GM06990 (cell line): ENCODE data around the gene TTPAL.

Experiments used
- DNase-seq: peaks from one replicate; pipeline ENCODE4 v3.0.0-alpha.2; 2011; ENCODE audit not compliant: insufficient read length; ENCODE audit errors: extremely low read depth
- H3K27me3 ChIP-seq: replicated peaks from 2 replicates; pipeline ENCODE4 v1.6.0; 2011; ENCODE audit warnings: low read length; ENCODE audit not compliant: control insufficient read depth, insufficient read depth
- H3K36me3 ChIP-seq: 2 replicates; pipeline ENCODE4 v1.5.1; 2011; ENCODE audit warnings: low read length; ENCODE audit not compliant: control insufficient read depth, insufficient read depth
- H3K4me3 ChIP-seq: replicated peaks from 2 replicates; pipeline ENCODE4 v1.5.1; 2011; ENCODE audit warnings: low read depth, mild to moderate bottlenecking, control low read depth, low read length
- TF ChIP-seq, protein P1 (sequence below): IDR thresholded peaks from 2 replicates; pipeline ENCODE4 v1.5.1; 2011; ENCODE audit warnings: low read length, control low read depth, mild to moderate bottlenecking, inconsistent platforms; ENCODE audit not compliant: insufficient read depth, poor library complexity, severe bottlenecking

TTPAL gene

GRCh38 chr20:44432618-44433577, 42.8 kb upstream of the TTPAL start:
- DNase-seq, result no peak
- H3K4me3 ChIP-seq, result no peak overlapping the region
- no peaks in the 10 kb centered on the region for H3K36me3 ChIP-seq
- H3K27me3 ChIP-seq, result peaks cover 2% of the 10 kb centered on the region
- TF ChIP-seq, protein P1, sequence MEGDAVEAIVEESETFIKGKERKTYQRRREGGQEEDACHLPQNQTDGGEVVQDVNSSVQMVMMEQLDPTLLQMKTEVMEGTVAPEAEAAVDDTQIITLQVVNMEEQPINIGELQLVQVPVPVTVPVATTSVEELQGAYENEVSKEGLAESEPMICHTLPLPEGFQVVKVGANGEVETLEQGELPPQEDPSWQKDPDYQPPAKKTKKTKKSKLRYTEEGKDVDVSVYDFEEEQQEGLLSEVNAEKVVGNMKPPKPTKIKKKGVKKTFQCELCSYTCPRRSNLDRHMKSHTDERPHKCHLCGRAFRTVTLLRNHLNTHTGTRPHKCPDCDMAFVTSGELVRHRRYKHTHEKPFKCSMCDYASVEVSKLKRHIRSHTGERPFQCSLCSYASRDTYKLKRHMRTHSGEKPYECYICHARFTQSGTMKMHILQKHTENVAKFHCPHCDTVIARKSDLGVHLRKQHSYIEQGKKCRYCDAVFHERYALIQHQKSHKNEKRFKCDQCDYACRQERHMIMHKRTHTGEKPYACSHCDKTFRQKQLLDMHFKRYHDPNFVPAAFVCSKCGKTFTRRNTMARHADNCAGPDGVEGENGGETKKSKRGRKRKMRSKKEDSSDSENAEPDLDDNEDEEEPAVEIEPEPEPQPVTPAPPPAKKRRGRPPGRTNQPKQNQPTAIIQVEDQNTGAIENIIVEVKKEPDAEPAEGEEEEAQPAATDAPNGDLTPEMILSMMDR, result no peak

DNA sequence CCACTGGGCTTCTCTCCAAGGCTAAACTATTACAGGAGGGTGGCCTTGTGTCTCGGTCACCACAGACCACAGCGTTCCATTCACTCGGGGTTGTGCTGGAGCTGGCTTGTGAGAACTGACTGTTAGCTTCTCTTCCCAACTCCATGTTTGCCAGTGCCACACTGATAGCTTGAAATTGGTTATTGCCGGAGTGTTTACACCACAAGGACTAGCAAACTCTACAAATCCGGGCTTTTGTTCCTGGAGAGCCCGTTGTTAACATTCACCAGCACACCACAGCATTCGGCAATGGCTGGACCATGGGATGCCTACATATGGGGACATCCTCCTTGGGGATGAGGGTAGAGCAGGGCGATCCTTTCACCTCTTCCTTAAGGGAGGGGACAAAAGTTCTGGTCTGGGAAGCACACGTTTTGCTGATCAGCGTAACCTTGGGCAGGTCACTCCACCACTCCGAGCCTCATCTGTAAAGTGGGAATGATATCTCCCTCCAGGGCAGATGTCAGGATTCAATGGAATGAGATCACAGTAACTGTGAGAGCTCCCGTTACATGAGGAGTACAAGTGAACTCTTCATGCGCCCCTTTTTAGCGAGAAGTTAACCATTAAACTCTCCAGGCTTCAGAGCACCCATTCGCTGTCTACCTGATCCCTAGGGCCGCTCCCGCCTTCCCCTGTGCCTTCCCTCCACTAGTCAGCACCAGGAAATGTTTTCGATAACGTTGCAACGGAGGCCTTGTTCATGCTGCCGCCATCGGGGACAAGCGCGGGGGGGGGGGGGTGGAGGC, 41.7 kb upstream of the TTPAL start:
- DNase-seq, result no peak
- Histone ChIP-seq H3K36me3 (no peaks in the 10 kb centered on the region), H3K27me3 (peaks cover 2% of the 10 kb centered on the region), H3K4me3 (no peak overlapping the region)
- TF ChIP-seq, protein P1, result no peak

DNA sequence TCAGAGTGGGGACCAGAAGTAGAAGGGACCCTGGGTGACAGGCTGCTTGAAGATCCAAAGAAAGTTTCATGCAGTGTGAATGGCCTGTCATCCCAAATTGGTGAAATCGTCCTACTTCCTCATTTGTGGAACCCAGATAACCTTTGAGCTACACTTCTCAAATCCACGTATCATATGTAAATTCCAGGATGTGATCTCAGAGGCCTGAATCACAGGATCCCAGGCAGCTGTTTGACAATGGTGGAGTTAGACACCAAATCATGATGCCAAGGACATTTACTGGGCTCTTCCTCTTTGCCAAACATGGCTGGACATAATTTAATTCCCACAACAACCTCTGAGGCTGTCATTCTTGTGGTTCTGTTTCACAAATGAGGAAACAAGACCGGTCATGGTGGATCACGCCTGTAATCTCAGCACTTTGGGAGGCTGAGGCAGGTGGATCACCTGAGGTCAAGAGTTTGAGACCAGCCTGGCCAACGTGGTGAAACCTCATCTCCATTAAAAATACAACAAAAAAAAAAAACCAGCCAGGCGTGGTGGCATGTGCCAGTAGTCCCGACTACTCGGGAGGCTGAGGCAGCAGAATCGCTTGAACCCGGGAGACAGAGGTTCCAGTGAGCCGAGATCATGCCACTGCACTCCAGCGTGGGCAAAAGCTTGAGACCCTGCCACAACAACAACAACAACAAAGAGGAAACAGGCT, 39.9 kb upstream of the TTPAL start:
- TF ChIP-seq, protein P1, result no peak
- no peak for DNase-seq
- Histone ChIP-seq H3K4me3 (no peak overlapping the region), H3K36me3 (no peaks in the 10 kb centered on the region), H3K27me3 (peaks cover 2% of the 10 kb centered on the region)

DNA sequence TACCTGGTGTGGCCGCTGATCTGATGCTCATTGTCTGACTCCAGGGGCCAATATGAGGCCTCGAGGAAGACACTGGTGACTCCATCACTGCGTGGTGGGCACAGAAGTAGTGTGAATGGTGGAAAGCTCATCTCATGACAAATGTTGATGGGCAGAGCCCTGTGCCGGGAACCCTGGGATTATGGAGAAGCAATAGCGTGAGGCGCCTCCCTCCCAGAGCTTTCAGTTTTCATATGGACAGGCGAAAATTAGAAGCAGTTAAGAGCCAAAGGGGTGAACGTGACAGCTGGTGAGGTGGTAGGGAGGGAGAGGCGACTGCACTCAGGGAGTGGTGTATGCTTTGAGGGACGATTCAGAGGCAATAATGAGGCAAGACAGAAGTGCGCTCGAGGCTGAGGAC, 39.3 kb upstream of the TTPAL start:
- peaks cover 2% of the 10 kb centered on the region for H3K27me3 ChIP-seq
- H3K4me3 ChIP-seq, result no peak overlapping the region
- no peaks in the 10 kb centered on the region for H3K36me3 ChIP-seq
- no peak for DNase-seq
- TF ChIP-seq, protein P1, result no peak

GRCh38 chr20:44437497-44437896, 38.2 kb upstream of the TTPAL start:
- Histone ChIP-seq H3K27me3 (peaks cover 2% of the 10 kb centered on the region), H3K4me3 (no peak overlapping the region), H3K36me3 (no peaks in the 10 kb centered on the region)
- TF ChIP-seq, protein P1, result no peak
- no peak for DNase-seq
